Astrocyte (in vitro differentiated cells and primary cell): Measurements from ENCODE around the gene H2BW2. TPM values are rescaled to one million over a fixed set of nuclear protein-coding genes. Genes with fewer than 3 reads are reported as not detected.
"Not testable (repeated sequence)": the region's sequence is repeated elsewhere in the genome, so short reads cannot be mapped to it uniquely, and the experiment has no call there.

Experiments
- DNase-seq: peaks from one replicate; pipeline ENCODE4 v3.0.0-alpha.2; 2010; ENCODE audit warnings: low read depth
- FAIRE-seq: peaks from 2 replicates; lab custom pipeline; 2011; peaks lifted over from hg19 to GRCh38; lab: Jason Lieb, UNC
- H2AFZ ChIP-seq: 2 replicates; pipeline ENCODE4 v1.6.0; 2012; ENCODE audit warnings: low read depth, low read length, inconsistent platforms
- H3K27ac ChIP-seq: 2 replicates; pipeline ENCODE4 v1.5.1; 2011; ENCODE audit warnings: low read depth, low read length, inconsistent platforms
- H3K27me3 ChIP-seq: 2 replicates; pipeline ENCODE4 v1.6.0; 2011; ENCODE audit warnings: low read length, inconsistent platforms; ENCODE audit not compliant: insufficient read depth
- H3K36me3 ChIP-seq: 2 replicates; pipeline ENCODE4 v1.5.1; 2011; ENCODE audit warnings: low read length, inconsistent platforms; ENCODE audit not compliant: insufficient read depth
- H3K4me1 ChIP-seq: 2 replicates; pipeline ENCODE4 v1.5.1; 2011; ENCODE audit warnings: low read length, inconsistent platforms; ENCODE audit not compliant: insufficient read depth
- H3K4me2 ChIP-seq: 2 replicates; pipeline ENCODE4 v1.6.0; 2012; ENCODE audit warnings: low read length, inconsistent platforms
- H3K4me3 ChIP-seq: 2 replicates; pipeline ENCODE4 v1.5.1; 2011; ENCODE audit warnings: low read depth, mild to moderate bottlenecking, low read length, inconsistent platforms; ENCODE audit not compliant: insufficient read depth
- H3K79me2 ChIP-seq: 2 replicates; pipeline ENCODE4 v1.6.0; 2012; ENCODE audit warnings: mild to moderate bottlenecking, low read length, inconsistent platforms; ENCODE audit not compliant: insufficient read depth
- H3K9ac ChIP-seq: 2 replicates; pipeline ENCODE4 v1.6.0; 2012; ENCODE audit warnings: mild to moderate bottlenecking, low read length, inconsistent platforms
- H3K9me3 ChIP-seq: 2 replicates; pipeline ENCODE4 v1.5.1; 2012; ENCODE audit warnings: low read depth, mild to moderate bottlenecking, low read length, inconsistent platforms; ENCODE audit not compliant: insufficient read depth
- H4K20me1 ChIP-seq: 2 replicates; pipeline ENCODE4 v1.6.0; 2012; ENCODE audit warnings: low read length, inconsistent platforms; ENCODE audit not compliant: insufficient read depth
- H3K27ac Mint-ChIP-seq: one replicate; pipeline ENCODE4 v1.8.0; 2021; ENCODE audit warnings: mild to moderate bottlenecking, mixed read lengths; ENCODE audit not compliant: unreplicated experiment
- H3K27me3 Mint-ChIP-seq: one replicate; pipeline ENCODE4 v1.8.0; 2021; ENCODE audit warnings: low read depth, mixed read lengths; ENCODE audit not compliant: unreplicated experiment
- H3K36me3 Mint-ChIP-seq: one replicate; pipeline ENCODE4 v1.8.0; 2021; ENCODE audit warnings: low read depth, mixed read lengths; ENCODE audit not compliant: unreplicated experiment
- H3K4me1 Mint-ChIP-seq: one replicate; pipeline ENCODE4 v1.8.0; 2021; ENCODE audit warnings: low read depth, mixed read lengths; ENCODE audit not compliant: unreplicated experiment
- H3K4me3 Mint-ChIP-seq: one replicate; pipeline ENCODE4 v1.8.0; 2021; ENCODE audit warnings: mild to moderate bottlenecking, moderate library complexity, mixed read lengths; ENCODE audit not compliant: unreplicated experiment
- H3K9me3 Mint-ChIP-seq: one replicate; pipeline ENCODE4 v1.8.0; 2021; ENCODE audit warnings: mild to moderate bottlenecking, mixed read lengths; ENCODE audit not compliant: unreplicated experiment
- EZH2 ChIP-seq: IDR thresholded peaks from 2 replicates; pipeline ENCODE4 v1.6.1; 2012; ENCODE audit warnings: mild to moderate bottlenecking, low read length, inconsistent platforms; ENCODE audit not compliant: insufficient read depth
- total RNA-seq: library from RNA; stranded (reverse); gene quantifications from 2 replicates; pipeline ENCODE4 v1.2.1, GENCODE V29; 2021
- TF ChIP-seq, protein P1 (sequence below): IDR thresholded peaks from 2 replicates; pipeline ENCODE4 v1.5.1; 2011; ENCODE audit warnings: low read depth, mild to moderate bottlenecking, inconsistent platforms, low read length, moderate library complexity; ENCODE audit not compliant: insufficient read depth

H2BW2 gene
- total RNA-seq, 1 donor from 2014 or later = not detected

DNA sequence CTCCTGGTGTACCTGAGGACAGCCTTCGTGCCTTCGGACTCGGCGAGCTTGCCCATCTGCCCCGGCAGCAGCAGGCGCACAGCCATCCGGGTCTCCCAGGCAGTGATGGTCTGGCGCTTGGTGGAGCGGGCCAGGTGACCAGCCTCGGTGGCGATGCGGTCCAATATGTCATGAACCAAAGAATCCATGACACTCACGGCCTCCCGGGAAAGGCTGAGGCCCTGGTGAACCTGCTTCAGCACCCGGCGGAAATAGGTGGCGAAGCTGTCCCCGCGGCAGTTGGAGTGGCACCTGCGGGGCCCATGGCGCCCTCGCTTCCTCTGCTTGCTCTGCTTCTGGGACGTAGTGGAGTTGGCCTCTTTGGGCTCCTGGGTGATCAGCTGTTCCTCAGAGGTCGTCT lies 26.6 kb upstream of the H2BW2 start:
- Histone ChIP-seq H3K4me3 (no peak overlapping the region), H3K4me1 (no peaks in the 10 kb centered on the region), H3K27ac (no peak overlapping the region), H3K9ac (no peak overlapping the region), H3K4me2 (no peak overlapping the region), H2AFZ (no peak overlapping the region), H4K20me1 (no peaks in the 10 kb centered on the region), H3K9me3 (no peaks in the 10 kb centered on the region), H3K36me3 (no peaks in the 10 kb centered on the region), H3K27me3 (no peaks in the 10 kb centered on the region), H3K79me2 (no peaks in the 10 kb centered on the region)
- H3K27ac Mint-ChIP-seq = no peak overlapping the region
- no peaks in the 10 kb centered on the region for H3K4me1 Mint-ChIP-seq
- H3K9me3 Mint-ChIP-seq = no peaks in the 10 kb centered on the region
- no peaks in the 10 kb centered on the region for H3K36me3 Mint-ChIP-seq
- H3K27me3 Mint-ChIP-seq = peaks cover 9% of the 10 kb centered on the region
- DNase-seq = no peak
- no peak for TF ChIP-seq EZH2
- TF ChIP-seq, protein P1, sequence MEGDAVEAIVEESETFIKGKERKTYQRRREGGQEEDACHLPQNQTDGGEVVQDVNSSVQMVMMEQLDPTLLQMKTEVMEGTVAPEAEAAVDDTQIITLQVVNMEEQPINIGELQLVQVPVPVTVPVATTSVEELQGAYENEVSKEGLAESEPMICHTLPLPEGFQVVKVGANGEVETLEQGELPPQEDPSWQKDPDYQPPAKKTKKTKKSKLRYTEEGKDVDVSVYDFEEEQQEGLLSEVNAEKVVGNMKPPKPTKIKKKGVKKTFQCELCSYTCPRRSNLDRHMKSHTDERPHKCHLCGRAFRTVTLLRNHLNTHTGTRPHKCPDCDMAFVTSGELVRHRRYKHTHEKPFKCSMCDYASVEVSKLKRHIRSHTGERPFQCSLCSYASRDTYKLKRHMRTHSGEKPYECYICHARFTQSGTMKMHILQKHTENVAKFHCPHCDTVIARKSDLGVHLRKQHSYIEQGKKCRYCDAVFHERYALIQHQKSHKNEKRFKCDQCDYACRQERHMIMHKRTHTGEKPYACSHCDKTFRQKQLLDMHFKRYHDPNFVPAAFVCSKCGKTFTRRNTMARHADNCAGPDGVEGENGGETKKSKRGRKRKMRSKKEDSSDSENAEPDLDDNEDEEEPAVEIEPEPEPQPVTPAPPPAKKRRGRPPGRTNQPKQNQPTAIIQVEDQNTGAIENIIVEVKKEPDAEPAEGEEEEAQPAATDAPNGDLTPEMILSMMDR = no peak
- no peak overlapping the region for H3K4me3 Mint-ChIP-seq
- no peak for FAIRE-seq

DNA sequence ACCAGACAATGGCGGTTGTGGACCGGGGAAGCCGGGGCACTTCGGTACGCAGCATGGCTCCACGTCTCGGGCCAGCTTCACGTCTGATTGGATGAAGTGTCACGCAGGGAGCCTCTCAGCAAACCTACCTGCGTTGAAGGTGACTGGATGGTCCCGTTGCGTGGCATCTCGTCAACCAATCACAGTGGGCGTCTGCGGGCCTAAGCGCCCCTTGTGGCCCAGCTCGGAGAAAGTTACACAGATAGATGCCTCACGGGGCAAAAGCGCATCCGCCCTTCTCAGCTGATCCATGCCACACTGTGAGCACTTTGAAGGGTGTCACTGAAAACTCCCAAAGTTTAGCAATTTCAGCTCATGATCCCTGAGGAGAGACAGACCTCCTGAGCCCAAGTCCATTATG lies 26.1 kb upstream of the H2BW2 start, which contains the start of gene H2BW1:
Gene H2BW1 (minus strand): TSS at position 103 of the 400 bp plus-strand sequence. CDS start 132 bp downstream, outside the sequence.
- Histone ChIP-seq H4K20me1 (no peaks in the 10 kb centered on the region), H2AFZ (no peak within 1 kb of the TSS), H3K9me3 (no peaks in the 10 kb centered on the region), H3K36me3 (no peaks in the 10 kb centered on the region), H3K79me2 (no peaks in the 10 kb centered on the region), H3K4me1 (no peaks in the 10 kb centered on the region), H3K4me2 (no peak within 1 kb of the TSS), H3K9ac (no peak within 1 kb of the TSS), H3K27me3 (no peaks in the 10 kb centered on the region), H3K27ac (no peak within 1 kb of the TSS), H3K4me3 (no peak within 1 kb of the TSS)
- DNase-seq (no peak), FAIRE-seq (no peak)
- Mint-ChIP-seq H3K27me3 (peaks cover 9% of the 10 kb centered on the region), H3K27ac (no peak within 1 kb of the TSS), H3K36me3 (no peaks in the 10 kb centered on the region), H3K4me3 (no peak within 1 kb of the TSS), H3K4me1 (no peaks in the 10 kb centered on the region), H3K9me3 (no peaks in the 10 kb centered on the region)
- no peak for TF ChIP-seq EZH2
- TF ChIP-seq, protein P1 = no peak

DNA sequence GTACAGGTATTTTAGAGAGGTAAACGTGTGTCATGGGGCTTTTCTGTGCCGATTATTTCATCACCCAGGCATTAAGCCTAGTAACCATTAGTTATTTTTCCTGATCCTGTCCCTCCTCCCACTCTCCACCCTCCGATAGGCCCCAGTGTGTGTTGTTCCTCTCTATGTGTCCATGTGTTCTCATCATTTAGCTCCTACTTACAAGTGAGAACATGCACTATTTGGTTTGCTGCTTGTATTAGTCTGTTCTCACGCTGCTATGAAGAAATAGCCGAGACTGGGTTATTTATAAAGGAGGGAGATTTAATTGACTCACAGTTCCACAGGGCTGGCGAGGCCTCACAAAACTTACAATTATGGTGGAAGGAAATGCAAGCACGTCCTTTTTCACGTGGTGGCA lies 24.2 kb upstream of the H2BW2 start:
- not testable (repeated sequence) for H3K4me2 ChIP-seq, H3K27ac ChIP-seq, H3K4me1 Mint-ChIP-seq, H3K9ac ChIP-seq, H3K36me3 Mint-ChIP-seq, H3K4me3 Mint-ChIP-seq, H4K20me1 ChIP-seq, H3K27ac Mint-ChIP-seq, H3K27me3 Mint-ChIP-seq, H3K27me3 ChIP-seq, H3K4me1 ChIP-seq, H3K4me3 ChIP-seq, H3K36me3 ChIP-seq, H3K79me2 ChIP-seq, H3K9me3 Mint-ChIP-seq, DNase-seq, H3K9me3 ChIP-seq, H2AFZ ChIP-seq
- FAIRE-seq = peak; percentile 73
